SK-N-SH (cell line): ENCODE data around the gene DES. TPM values are rescaled to one million over a fixed set of nuclear protein-coding genes. Genes with fewer than 3 reads are reported as not detected.

Experiments
- CTCF ChIA-PET: fragments of 300-600, 350-600 bp; formaldehyde crosslinking; extraction: SDS; loops from one replicate; lab custom pipeline; 2021; lab: Yijun Ruan, JAX
- POLR2A ChIA-PET: fragments of 350-600 bp; sonication (Branson Sonifier 250); formaldehyde crosslinking; extraction: SDS; loops from one replicate; lab custom pipeline; 2020; ENCODE audit warnings: antibody characterized with exemption, inconsistent platforms; lab: Yijun Ruan, JAX
- DNase-seq: peaks from one replicate; pipeline ENCODE4 v3.0.0; 2012
- H2AFZ ChIP-seq: fragments of 200-600 bp; sonication (generic); 2 replicates; pipeline ENCODE4 v1.8.1; 2016; ENCODE audit warnings: antibody characterized with exemption, mild to moderate bottlenecking, low read depth
- H3F3A ChIP-seq: fragments of 200-600 bp; sonication (generic); replicated peaks from 2 replicates; pipeline ENCODE3; 2016; ENCODE audit warnings: antibody characterized with exemption, mild to moderate bottlenecking; ENCODE audit not compliant: insufficient read depth
- H3K27ac ChIP-seq, 2 experiments: fragments of 200-500 bp in 1 of 2; fragments of 200-600 bp in 1 of 2; sonication (Bioruptor generic) in 1 of 2; sonication (generic), shearing (Covaris generic) in 1 of 2; 2 replicates each; pipeline versions ENCODE4 v1.5.1 to v1.6.1; 2014 to 2016; ENCODE audit warnings: low read depth in 2 of 2, inconsistent platforms in 1 of 2, low read length in 1 of 2, mild to moderate bottlenecking in 1 of 2, mixed read lengths in 1 of 2
- H3K27me3 ChIP-seq: fragments of 200-600 bp; sonication (generic), shearing (Covaris generic); 2 replicates; pipeline ENCODE4 v1.6.1; 2016; ENCODE audit warnings: mixed run types; ENCODE audit not compliant: insufficient read depth
- H3K36me3 ChIP-seq, 2 experiments: fragments of 200-500 bp in 1 of 2; fragments of 200-600 bp in 1 of 2; sonication (Bioruptor generic) in 1 of 2; sonication (generic) in 1 of 2; replicated peaks in 1 of 2; 2 replicates each; pipeline versions ENCODE3 to v1.5.1; 2014 to 2016; ENCODE audit warnings: low read length in 1 of 2, mild to moderate bottlenecking in 1 of 2; ENCODE audit not compliant: insufficient read depth in 2 of 2, control insufficient read depth in 1 of 2
- H3K4me1 ChIP-seq, 2 experiments: fragments of 200-500 bp in 1 of 2; fragments of 200-600 bp in 1 of 2; sonication (Bioruptor generic) in 1 of 2; sonication (generic), shearing (Covaris generic) in 1 of 2; 2 replicates each; pipeline versions ENCODE4 v1.5.1 to v1.6.1; 2014 to 2016; ENCODE audit warnings: low read depth in 1 of 2, low read length in 1 of 2, mixed run types in 1 of 2; ENCODE audit not compliant: insufficient read depth in 2 of 2, control insufficient read depth in 1 of 2
- H3K4me2 ChIP-seq: fragments of 200-600 bp; sonication (generic), shearing (Covaris generic); 2 replicates; pipeline ENCODE4 v1.6.1; 2017; ENCODE audit warnings: mixed run types
- H3K4me3 ChIP-seq, 2 experiments: fragments of 200-500 bp in 1 of 2; fragments of 200-600 bp in 1 of 2; sonication (Bioruptor generic) in 1 of 2; sonication (generic), shearing (Covaris generic) in 1 of 2; 2 replicates each; pipeline versions ENCODE4 v1.5.1 to v1.8.1; 2014 to 2016; ENCODE audit warnings: low read depth in 2 of 2, inconsistent platforms in 1 of 2, low read length in 1 of 2, mild to moderate bottlenecking in 1 of 2, mixed read lengths in 1 of 2, moderate library complexity in 1 of 2
- H3K79me2 ChIP-seq: fragments of 200-600 bp; sonication (generic); 2 replicates; pipeline ENCODE4 v1.8.1; 2017; ENCODE audit warnings: mild to moderate bottlenecking; ENCODE audit not compliant: insufficient read depth
- H3K9ac ChIP-seq: fragments of 200-600 bp; sonication (generic); 2 replicates; pipeline ENCODE4 v1.6.1; 2017; ENCODE audit warnings: mixed run types
- H3K9me2 ChIP-seq: fragments of 200-600 bp; sonication (generic); 2 replicates; pipeline ENCODE4 v1.6.1; 2017; ENCODE audit warnings: mixed run types
- H3K9me3 ChIP-seq: fragments of 200-600 bp; sonication (generic); 2 replicates; pipeline ENCODE4 v1.6.1; 2017; ENCODE audit warnings: mixed run types, mild to moderate bottlenecking, moderate library complexity
- H4K20me1 ChIP-seq: fragments of 200-600 bp; sonication (generic); 2 replicates; pipeline ENCODE4 v1.6.1; 2017; ENCODE audit warnings: mild to moderate bottlenecking, mixed run types; ENCODE audit not compliant: insufficient read depth
- CHD2 ChIP-seq: fragments of 150-350 bp; IDR thresholded peaks from 2 replicates; pipeline ENCODE4 v1.6.1; 2018; ENCODE audit warnings: low read length; ENCODE audit not compliant: partially characterized antibody
- CTCF ChIP-seq: fragments of 200-600 bp; sonication (generic); IDR thresholded peaks from 2 replicates; pipeline ENCODE4 v1.6.1; 2017; ENCODE audit warnings: antibody characterized with exemption, mild to moderate bottlenecking, moderate library complexity
- ELF1 ChIP-seq: IDR thresholded peaks from 2 replicates; pipeline ENCODE4 v1.4.0; 2012
- RAD21 ChIP-seq: IDR thresholded peaks from 2 replicates; pipeline ENCODE4 v1.6.1; 2012; ENCODE audit warnings: mild to moderate bottlenecking, low read length
- REST ChIP-seq: IDR thresholded peaks from 2 replicates; pipeline ENCODE4 v1.6.1; 2012; ENCODE audit warnings: mild to moderate bottlenecking, low read depth, low read length, moderate library complexity
- RFX5 ChIP-seq: IDR thresholded peaks from 2 replicates; pipeline ENCODE4 v1.6.1; 2012; ENCODE audit warnings: mild to moderate bottlenecking, improper control_type of control experiment, low read length
- RXRA ChIP-seq: IDR thresholded peaks from 2 replicates; pipeline ENCODE4 v1.4.0; 2012; ENCODE audit warnings: low read depth, mild to moderate bottlenecking, borderline replicate concordance
- TAF1 ChIP-seq: IDR thresholded peaks from 2 replicates; pipeline ENCODE4 v1.6.1; 2012; ENCODE audit warnings: low read depth, mild to moderate bottlenecking, low read length, moderate library complexity, borderline replicate concordance
- USF1 ChIP-seq: IDR thresholded peaks from 2 replicates; pipeline ENCODE4 v1.4.0; 2012; ENCODE audit warnings: low read depth, borderline replicate concordance
- USF2 ChIP-seq: fragments of 150-350 bp; IDR thresholded peaks from 2 replicates; pipeline ENCODE4 v1.6.1; 2017; ENCODE audit warnings: antibody characterized with exemption, low read length, low read depth, borderline replicate concordance
- WGBS: methylation state at CpG from one replicate; pipeline ENCODE4 v1.1.6; 2017; ENCODE audit warnings: low lambda C conversion rate; 5-methylcytosine and 5-hydroxymethylcytosine counted together
- polyA plus RNA-seq, 3 experiments: library from polyadenylated mRNA; depleted of rRNA; stranded (reverse); fragments of >200 nt; gene quantifications; 2 replicates each; pipeline ENCODE4 v1.2.3, GENCODE V29; 2012

Gene DES
- polyA plus RNA-seq, 1 of the 3 experiments (the other 2 are of a cell fraction), result 0.21 TPM

GRCh38 chr2:219472629-219473187 lies 54.5 kb downstream of the DES start:
- H2AFZ ChIP-seq, result no peak overlapping the region
- no peak overlapping the region for H3K4me2 ChIP-seq
- ChIA-PET CTCF (interaction anchor here (2.1 to 56.4 kb wide), 5 partner anchors 10 to 69 kb away, joined by 8 to 2824 read pairs (median 73); partner anchors contain the start of genes ASIC4, CHPF, GMPPA and TMEM198), POLR2A (interaction anchor here (1.3 kb wide), 1 partner anchor 19 kb away, joined by 3 read pairs; no protein-coding TSS in a partner anchor)
- H3K9ac ChIP-seq, result no peak overlapping the region
- no peak overlapping the region for H3K4me3 ChIP-seq
- 85% methylated on average over 7 of the region's 12 CpGs for WGBS
- no peaks in the 10 kb centered on the region for H3K79me2 ChIP-seq
- no peak overlapping the region; a peak in 1 of 4 replicates for H3K27ac ChIP-seq
- no peaks in the 10 kb centered on the region for H3K9me2 ChIP-seq
- H3K27me3 ChIP-seq, result no peaks in the 10 kb centered on the region
- H3K9me3 ChIP-seq, result no peaks in the 10 kb centered on the region
- no peaks in the 10 kb centered on the region for H4K20me1 ChIP-seq
- peaks cover 12 to 42% of the 10 kb centered on the region in 2 experiments; a peak in 3 of 4 replicates for H3K4me1 ChIP-seq
- H3K36me3 ChIP-seq, result peaks cover 18 to 40% of the 10 kb centered on the region in 2 experiments
- H3F3A ChIP-seq, result peaks cover 6% of the 10 kb centered on the region
- no peak for DNase-seq
- no peak for TF ChIP-seq USF1
- TF ChIP-seq RXRA, result no peak
- no peak for TF ChIP-seq CHD2
- TF ChIP-seq RFX5, result no peak
- no peak for TF ChIP-seq RAD21
- TF ChIP-seq TAF1, result no peak
- no peak for TF ChIP-seq REST

- H3K9me2 ChIP-seq, result no peaks in the 10 kb centered on the region
- no peaks in the 10 kb centered on the region for H3K27me3 ChIP-seq
- H3K9me3 ChIP-seq, result no peaks in the 10 kb centered on the region
- 95% methylated on average over 11 of the region's 18 CpGs for WGBS
- no peaks in the 10 kb centered on the region for H3K79me2 ChIP-seq
- POLR2A ChIA-PET, result interaction anchor here (0.7 kb wide), 1 partner anchor 66 kb away, joined by 3 read pairs; no protein-coding TSS in a partner anchor
- no peak overlapping the region for H2AFZ ChIP-seq
- H3K36me3 ChIP-seq, result peaks cover 24 to 48% of the 10 kb centered on the region in 2 experiments
- H3K4me2 ChIP-seq, result no peak overlapping the region
- TF ChIP-seq ELF1, result no peak
- no peak for TF ChIP-seq USF2
- no peak for TF ChIP-seq CTCF
- no peak for TF ChIP-seq CHD2
- no peak for TF ChIP-seq RXRA
- no peak overlapping the region for H3K9ac ChIP-seq
- no peaks in the 10 kb centered on the region for H4K20me1 ChIP-seq
- DNase-seq, result peak; percentile 67
- CTCF ChIA-PET, result interaction anchor here (2.1 to 56.4 kb wide), 5 partner anchors 10 to 70 kb away, joined by 8 to 2824 read pairs (median 73); partner anchors contain the start of genes ASIC4, CHPF, GMPPA and TMEM198
- H3K4me3 ChIP-seq, result no peak overlapping the region
- H3K4me1 ChIP-seq, result peaks cover 12 to 42% of the 10 kb centered on the region in 2 experiments; a peak in 3 of 4 replicates
- H3F3A ChIP-seq, result peaks cover 6% of the 10 kb centered on the region
- H3K27ac ChIP-seq, result no peak overlapping the region
Observed at GRCh38 chr2:219473511-219473910, 55.3 kb downstream of the DES start.
